Stomach smooth muscle (tissue), 2 donors: ENCODE measurements around the gene ELP4.
"Not testable (repeated sequence)": the region's sequence is repeated elsewhere in the genome, so short reads cannot be mapped to it uniquely, and the experiment has no call there.

Experiments used
- H3K27ac ChIP-seq: one replicate; pipeline ENCODE4 v1.7.0; 2013; ENCODE audit warnings: mild to moderate bottlenecking, low read length, inconsistent platforms
- H3K27me3 ChIP-seq, 2 donors: one replicate each; pipeline ENCODE4 v1.7.0; 2013; ENCODE audit warnings: low read length in 2 of 2; ENCODE audit not compliant: insufficient read depth in 2 of 2, control insufficient read depth in 1 of 2
- H3K36me3 ChIP-seq, 2 donors: one replicate each; pipeline ENCODE4 v1.7.0; 2013; ENCODE audit warnings: low read length in 2 of 2; ENCODE audit not compliant: control insufficient read depth in 2 of 2, insufficient read depth in 2 of 2
- H3K4me1 ChIP-seq: one replicate; pipeline ENCODE4 v1.7.0; 2013; ENCODE audit warnings: low read length; ENCODE audit not compliant: control insufficient read depth, insufficient read depth
- H3K4me3 ChIP-seq, 2 donors: one replicate each; pipeline ENCODE4 v1.7.0; 2013; ENCODE audit warnings: low read length in 2 of 2
- H3K9ac ChIP-seq, 2 donors: one replicate each; pipeline ENCODE4 v1.7.0; 2013; ENCODE audit warnings: low read length in 2 of 2, mild to moderate bottlenecking in 1 of 2
- H3K9me3 ChIP-seq, 2 donors: one replicate each; pipeline ENCODE4 v1.7.0; 2013; ENCODE audit warnings: low read length in 2 of 2; ENCODE audit not compliant: control insufficient read depth in 2 of 2
- donor health status: healthy.
- donor health status: Pancreatic carcinoma.

Gene ELP4

GRCh38 chr11:31692466-31692865 lies 182.9 kb downstream of the ELP4 start:
- H3K4me3 ChIP-seq = no peak overlapping the region
- H3K27me3 ChIP-seq = no peaks in the 10 kb centered on the region
- no peak overlapping the region for H3K27ac ChIP-seq
- H3K9me3 ChIP-seq = no peaks in the 10 kb centered on the region
- no peaks in the 10 kb centered on the region for H3K36me3 ChIP-seq
- H3K9ac ChIP-seq = no peak overlapping the region
- H3K4me1 ChIP-seq = no peaks in the 10 kb centered on the region

- not testable (repeated sequence) for H3K36me3 ChIP-seq, H3K27me3 ChIP-seq, H3K4me3 ChIP-seq, H3K4me1 ChIP-seq, H3K9ac ChIP-seq, H3K27ac ChIP-seq, H3K9me3 ChIP-seq
Observed at GRCh38 chr11:31697049-31697448, 187.5 kb downstream of the ELP4 start.

GRCh38 chr11:31699066-31699465 lies 189.5 kb downstream of the ELP4 start:
- Histone ChIP-seq H3K27me3 (no peaks in the 10 kb centered on the region), H3K27ac (no peak overlapping the region), H3K9me3 (no peaks in the 10 kb centered on the region), H3K9ac (no peak overlapping the region), H3K4me3 (no peak overlapping the region), H3K36me3 (no peaks in the 10 kb centered on the region), H3K4me1 (no peaks in the 10 kb centered on the region)

GRCh38 chr11:31702966-31703365 lies 193.4 kb downstream of the ELP4 start:
- H3K4me1 ChIP-seq = no peaks in the 10 kb centered on the region
- H3K27me3 ChIP-seq = no peaks in the 10 kb centered on the region
- H3K9me3 ChIP-seq = no peaks in the 10 kb centered on the region
- no peaks in the 10 kb centered on the region for H3K36me3 ChIP-seq
- no peak overlapping the region for H3K9ac ChIP-seq
- no peak overlapping the region for H3K27ac ChIP-seq
- no peak overlapping the region for H3K4me3 ChIP-seq

DNA sequence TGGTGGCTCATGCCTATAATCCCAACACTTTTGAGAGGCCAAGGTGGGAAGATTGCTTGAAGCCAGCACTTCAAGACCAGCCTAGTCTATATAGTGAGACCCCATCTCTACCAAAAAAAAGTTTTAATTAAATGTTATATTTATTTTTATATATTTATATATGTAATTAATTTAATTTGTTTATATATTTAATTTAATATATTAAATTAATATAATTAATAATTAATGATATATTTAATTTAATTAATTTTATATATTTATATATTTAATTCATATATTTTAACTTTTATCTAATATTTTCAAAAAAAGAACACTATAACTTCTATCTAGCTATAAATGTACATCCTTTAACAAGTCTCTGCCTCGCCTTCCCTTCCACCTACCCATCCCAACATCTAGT lies 196.8 kb downstream of the ELP4 start:
- H3K27me3 ChIP-seq = no peaks in the 10 kb centered on the region
- no peaks in the 10 kb centered on the region for H3K36me3 ChIP-seq
- H3K27ac ChIP-seq = no peak overlapping the region
- H3K4me1 ChIP-seq = no peaks in the 10 kb centered on the region
- H3K9ac ChIP-seq = no peak overlapping the region
- H3K4me3 ChIP-seq = no peak overlapping the region
- no peaks in the 10 kb centered on the region for H3K9me3 ChIP-seq

GRCh38 chr11:31711137-31711536 lies 201.6 kb downstream of the ELP4 start:
- H3K36me3 ChIP-seq = no peaks in the 10 kb centered on the region
- H3K4me3 ChIP-seq = no peak overlapping the region
- H3K9ac ChIP-seq = no peak overlapping the region
- H3K4me1 ChIP-seq = no peaks in the 10 kb centered on the region
- H3K9me3 ChIP-seq = no peaks in the 10 kb centered on the region
- no peak overlapping the region for H3K27ac ChIP-seq
- no peaks in the 10 kb centered on the region for H3K27me3 ChIP-seq

DNA sequence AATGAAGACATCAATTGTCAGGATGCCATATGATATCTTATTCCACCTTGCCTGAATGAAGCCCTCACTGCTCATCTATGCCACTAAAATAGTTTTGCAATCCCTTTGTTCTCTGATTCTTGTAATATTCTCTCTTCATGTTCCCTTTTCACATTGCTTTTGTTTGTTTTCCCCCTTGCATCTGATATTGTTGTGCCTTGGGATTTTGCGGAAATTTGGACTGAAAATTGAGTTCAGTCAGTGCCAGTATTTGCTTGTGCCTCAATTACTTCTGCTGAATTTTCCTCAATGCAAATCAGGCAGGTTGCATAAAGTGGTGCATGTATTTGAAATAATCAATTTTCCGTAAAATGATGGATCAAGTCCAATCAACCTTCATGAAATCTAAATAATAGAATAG lies 203.3 kb downstream of the ELP4 start:
- no peaks in the 10 kb centered on the region for H3K27me3 ChIP-seq
- no peaks in the 10 kb centered on the region for H3K4me1 ChIP-seq
- no peak overlapping the region for H3K4me3 ChIP-seq
- H3K9ac ChIP-seq = no peak overlapping the region
- no peaks in the 10 kb centered on the region for H3K9me3 ChIP-seq
- no peak overlapping the region for H3K27ac ChIP-seq
- H3K36me3 ChIP-seq = no peaks in the 10 kb centered on the region

DNA sequence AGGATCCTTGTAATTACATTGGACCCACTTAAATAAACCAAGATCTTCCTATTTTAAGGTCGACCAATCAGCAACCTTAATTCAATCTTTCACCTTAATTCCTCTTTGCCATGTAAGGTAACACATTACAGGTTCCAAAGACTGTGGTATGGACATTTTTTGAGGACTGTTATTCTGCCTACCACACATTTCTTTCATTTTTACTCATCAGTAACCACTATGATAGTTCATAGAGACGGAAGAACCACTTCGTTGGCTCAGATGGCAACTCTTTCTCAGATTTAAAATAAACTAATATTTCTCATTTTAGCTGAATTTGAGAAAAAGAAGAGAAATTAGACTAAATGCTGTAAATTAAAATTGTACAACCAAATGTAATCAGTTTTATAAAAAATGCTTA lies 205.3 kb downstream of the ELP4 start:
- H3K27ac ChIP-seq = no peak overlapping the region
- no peak overlapping the region for H3K9ac ChIP-seq
- no peaks in the 10 kb centered on the region for H3K36me3 ChIP-seq
- no peaks in the 10 kb centered on the region for H3K9me3 ChIP-seq
- H3K27me3 ChIP-seq = no peaks in the 10 kb centered on the region
- no peak overlapping the region for H3K4me3 ChIP-seq
- no peaks in the 10 kb centered on the region for H3K4me1 ChIP-seq

DNA sequence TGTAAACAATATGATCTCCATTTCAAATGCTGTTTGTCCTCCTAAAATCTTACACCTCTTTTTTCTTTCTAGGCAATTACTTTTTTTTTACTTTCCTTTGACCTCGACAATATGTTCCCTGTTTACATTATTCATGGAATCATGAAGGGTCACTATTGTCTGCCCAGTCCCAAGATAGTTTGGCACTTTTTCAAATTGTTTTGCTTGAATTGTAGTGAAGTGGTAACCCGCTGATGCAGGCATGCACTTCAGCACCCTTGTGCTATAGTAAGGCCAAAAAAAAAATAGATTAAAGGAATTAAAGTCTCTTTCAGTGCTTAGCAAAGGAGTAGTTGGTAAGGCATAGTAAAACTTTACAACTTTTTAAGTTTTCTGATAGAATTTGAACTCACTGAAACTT lies 210.7 kb downstream of the ELP4 start:
- no peak overlapping the region for H3K27ac ChIP-seq
- H3K36me3 ChIP-seq = no peaks in the 10 kb centered on the region
- H3K9me3 ChIP-seq = no peaks in the 10 kb centered on the region
- H3K4me1 ChIP-seq = no peaks in the 10 kb centered on the region
- no peaks in the 10 kb centered on the region for H3K27me3 ChIP-seq
- H3K9ac ChIP-seq = no peak overlapping the region
- H3K4me3 ChIP-seq = no peak overlapping the region

DNA sequence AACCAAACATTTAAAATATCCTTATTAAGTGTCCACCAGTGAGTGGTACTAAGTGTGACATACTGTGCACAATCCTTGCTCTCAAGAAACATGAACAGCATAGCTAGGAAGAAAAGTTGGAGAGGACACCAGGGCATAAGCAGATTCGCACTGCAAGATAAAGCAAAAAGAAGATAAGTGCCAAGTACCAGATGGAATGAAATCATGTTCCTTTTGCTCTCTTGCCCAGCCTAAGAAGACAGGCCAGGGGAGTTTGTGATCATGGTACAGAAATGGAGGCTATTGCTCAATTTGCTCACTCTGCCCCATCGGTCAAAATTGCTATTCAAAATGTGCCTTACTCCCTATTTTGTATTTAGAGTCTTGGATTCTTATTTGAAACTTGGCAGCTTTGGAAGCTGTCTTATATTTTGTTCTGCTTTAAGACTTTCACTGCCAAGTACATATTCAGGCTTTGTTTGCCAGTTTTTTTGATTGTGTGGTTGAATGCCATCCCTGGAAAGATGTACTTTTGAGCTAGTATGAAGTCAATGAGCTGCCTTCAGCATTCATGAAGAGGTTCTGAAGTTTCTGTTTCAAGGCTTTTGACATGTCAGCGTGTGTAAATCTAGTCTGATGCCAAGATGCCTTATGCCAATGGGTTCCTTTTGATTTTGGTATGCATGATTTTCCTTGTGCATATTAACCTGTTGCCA lies 211.3 kb downstream of the ELP4 start:
- Histone ChIP-seq H3K27ac (no peak overlapping the region), H3K27me3 (no peaks in the 10 kb centered on the region), H3K9ac (no peak overlapping the region), H3K4me1 (no peaks in the 10 kb centered on the region), H3K9me3 (no peaks in the 10 kb centered on the region), H3K36me3 (no peaks in the 10 kb centered on the region), H3K4me3 (no peak overlapping the region)

DNA sequence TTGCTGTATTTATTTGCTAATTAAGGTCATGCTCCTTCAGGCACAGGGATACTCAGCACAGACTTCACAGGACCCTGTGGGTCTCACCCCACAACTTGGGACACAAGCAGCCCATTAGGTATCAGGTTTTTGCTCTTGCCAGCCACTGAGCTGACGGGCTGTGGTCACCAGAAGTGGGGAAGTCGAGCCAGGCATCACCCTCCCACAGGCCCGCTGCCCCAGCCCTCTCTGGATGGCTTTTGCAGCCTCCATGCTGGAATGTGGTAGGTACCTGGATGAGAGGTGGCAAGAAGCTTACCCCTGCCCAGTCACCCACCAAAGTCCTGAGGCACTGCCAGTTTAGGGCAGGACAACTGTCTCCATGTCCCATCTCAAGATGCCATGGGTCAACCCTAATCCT lies 213.2 kb downstream of the ELP4 start:
- no peaks in the 10 kb centered on the region for H3K36me3 ChIP-seq
- no peaks in the 10 kb centered on the region for H3K4me1 ChIP-seq
- no peaks in the 10 kb centered on the region for H3K9me3 ChIP-seq
- no peaks in the 10 kb centered on the region for H3K27me3 ChIP-seq
- H3K27ac ChIP-seq = no peak overlapping the region
- no peak overlapping the region for H3K9ac ChIP-seq
- no peak overlapping the region for H3K4me3 ChIP-seq
